BLaER1 (cell line): ENCODE measurements around the gene ABCB4.
A peak's percentile ranks its signal among the peaks of the same experiment; 100 is the strongest.

Source experiments
- H3K27ac ChIP-seq: shearing (Covaris generic); formaldehyde crosslinking; 2 replicates; pipeline ENCODE4 v1.8.1; 2022
- H3K27me3 ChIP-seq: shearing (Covaris generic); formaldehyde crosslinking; 2 replicates; pipeline ENCODE4 v1.8.1; 2022
- H3K36me3 ChIP-seq: shearing (Covaris generic); formaldehyde crosslinking; 2 replicates; pipeline ENCODE4 v1.8.1; 2022
- H3K4me1 ChIP-seq: shearing (Covaris generic); formaldehyde crosslinking; 2 replicates; pipeline ENCODE4 v1.8.1; 2022
- H3K4me2 ChIP-seq: shearing (Covaris generic); formaldehyde crosslinking; 2 replicates; pipeline ENCODE4 v1.8.1; 2022
- H3K4me3 ChIP-seq: shearing (Covaris generic); formaldehyde crosslinking; 2 replicates; pipeline ENCODE4 v1.8.1; 2022
- H3K9ac ChIP-seq: shearing (Covaris generic); formaldehyde crosslinking; 2 replicates; pipeline ENCODE4 v1.8.1; 2022
- H3K9me3 ChIP-seq: shearing (Covaris generic); formaldehyde crosslinking; 2 replicates; pipeline ENCODE4 v1.8.1; 2022
- H4K20me1 ChIP-seq: shearing (Covaris generic); formaldehyde crosslinking; 2 replicates; pipeline ENCODE4 v1.8.1; 2022
- Cebpa-rat ChIP-seq: shearing (Covaris generic); IDR thresholded peaks from 2 replicates; pipeline ENCODE4 v1.8.1; 2022

ABCB4 gene

GRCh38 chr7:87475359-87476178 is at the start of gene ABCB4:
ABCB4 (minus strand) TSS chr7:87475680; CDS start chr7:87475465, 215 bp downstream.
- Histone ChIP-seq H3K36me3 (peaks cover 11% of the 10 kb centered on the region), H3K27ac (peak within 1 kb of the TSS; percentile 94), H3K9me3 (no peaks in the 10 kb centered on the region), H3K9ac (peak within 1 kb of the TSS; percentile 89), H3K27me3 (no peaks in the 10 kb centered on the region), H3K4me2 (peak within 1 kb of the TSS; percentile 86), H3K4me3 (peak within 1 kb of the TSS; percentile 77), H3K4me1 (peaks cover 27% of the 10 kb centered on the region), H4K20me1 (no peaks in the 10 kb centered on the region)
- TF ChIP-seq Cebpa-rat, result no peak

DNA sequence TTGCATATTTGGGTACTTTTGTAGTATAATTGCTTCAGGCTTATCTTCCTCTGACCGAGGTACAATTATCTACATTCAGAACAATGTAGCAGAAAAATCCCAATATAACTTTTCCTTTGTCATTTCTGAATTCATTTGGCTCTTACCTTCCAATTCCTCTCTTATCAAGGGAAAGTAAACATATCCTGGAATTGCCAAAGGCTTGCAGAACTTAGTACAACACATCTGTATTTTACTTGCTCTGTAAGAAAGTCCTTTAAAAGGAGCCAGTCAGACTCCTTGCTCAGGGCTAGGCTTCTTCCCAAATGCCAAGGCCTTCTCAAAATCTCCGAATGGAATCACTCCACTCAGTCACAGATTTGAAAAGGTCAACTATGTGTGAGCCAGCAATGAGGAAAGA is 43.3 kb upstream of the ABCB4 start:
- Histone ChIP-seq H3K9me3 (no peaks in the 10 kb centered on the region), H4K20me1 (no peaks in the 10 kb centered on the region)
- no peak for TF ChIP-seq Cebpa-rat

DNA sequence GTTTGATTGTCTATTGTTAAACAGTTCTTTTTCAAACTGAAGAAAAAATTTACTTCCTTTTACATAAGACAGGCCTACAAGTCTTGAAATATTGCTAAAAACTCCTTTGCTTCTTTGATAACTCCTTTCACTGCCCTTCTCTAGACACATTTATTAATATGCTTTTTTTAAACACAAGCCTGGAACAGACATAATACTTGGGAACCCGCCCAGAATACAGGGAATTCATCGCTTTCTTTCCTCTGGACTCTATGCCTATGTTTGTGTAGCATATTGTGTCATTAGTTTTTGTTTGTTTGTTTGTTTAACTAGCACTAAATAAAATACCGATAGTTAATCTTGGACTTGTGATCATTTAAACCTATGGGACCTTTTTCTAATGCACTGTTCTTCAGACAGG is 42.4 kb upstream of the ABCB4 start:
- Histone ChIP-seq H4K20me1 (no peaks in the 10 kb centered on the region), H3K4me1 (no peaks in the 10 kb centered on the region), H3K36me3 (no peaks in the 10 kb centered on the region), H3K9ac (no peak overlapping the region), H3K4me2 (no peak overlapping the region), H3K27ac (no peak overlapping the region), H3K9me3 (no peaks in the 10 kb centered on the region), H3K27me3 (no peaks in the 10 kb centered on the region), H3K4me3 (no peak overlapping the region)
- no peak for TF ChIP-seq Cebpa-rat

More for the DNA sequence above, 43.3 kb upstream of the ABCB4 start:
- no peaks in the 10 kb centered on the region for H3K27me3 ChIP-seq
- no peaks in the 10 kb centered on the region for H3K36me3 ChIP-seq
- H3K27ac ChIP-seq, result no peak overlapping the region
- no peak overlapping the region for H3K4me2 ChIP-seq
- H3K9ac ChIP-seq, result no peak overlapping the region
- no peak overlapping the region for H3K4me3 ChIP-seq
- no peaks in the 10 kb centered on the region for H3K4me1 ChIP-seq

GRCh38 chr7:87517136-87517815 is 41.8 kb upstream of the ABCB4 start:
- no peak overlapping the region for H3K4me3 ChIP-seq
- H3K4me1 ChIP-seq, result no peaks in the 10 kb centered on the region
- no peaks in the 10 kb centered on the region for H3K27me3 ChIP-seq
- TF ChIP-seq Cebpa-rat, result no peak
- no peaks in the 10 kb centered on the region for H3K36me3 ChIP-seq
- H4K20me1 ChIP-seq, result no peaks in the 10 kb centered on the region
- H3K9ac ChIP-seq, result no peak overlapping the region
- H3K9me3 ChIP-seq, result no peaks in the 10 kb centered on the region
- no peak overlapping the region for H3K4me2 ChIP-seq
- H3K27ac ChIP-seq, result no peak overlapping the region

DNA sequence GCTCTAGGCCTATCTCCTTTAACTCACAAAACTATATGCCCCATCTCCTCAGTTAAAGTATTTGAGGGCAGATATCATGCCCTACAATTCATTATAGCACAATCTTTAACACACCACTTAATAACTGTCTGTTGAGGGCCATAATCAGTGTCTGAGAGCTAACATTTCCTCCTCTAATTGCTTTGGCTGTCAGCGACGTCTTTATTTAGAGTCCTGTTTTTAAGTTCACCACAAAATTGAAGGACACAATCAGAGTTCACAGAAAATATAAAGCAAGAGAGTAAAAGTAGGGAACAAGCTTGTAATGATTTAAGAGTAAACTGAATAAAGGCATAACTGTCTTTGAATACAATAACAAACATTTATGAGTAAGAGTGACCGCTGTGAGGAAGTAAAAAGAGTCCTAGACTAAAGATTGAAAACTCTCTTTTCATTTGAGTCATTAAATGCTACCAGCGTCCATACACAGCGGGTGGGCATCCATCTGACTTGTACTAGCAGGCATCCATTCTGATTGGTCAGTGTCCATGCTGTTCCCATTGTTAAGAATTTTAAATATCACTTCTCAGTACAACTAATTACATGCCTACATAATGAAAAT is 38.4 kb upstream of the ABCB4 start:
- Histone ChIP-seq H3K36me3 (no peaks in the 10 kb centered on the region), H3K9ac (no peak overlapping the region), H3K4me1 (no peaks in the 10 kb centered on the region), H3K9me3 (no peaks in the 10 kb centered on the region), H3K4me2 (no peak overlapping the region), H3K27ac (no peak overlapping the region), H3K4me3 (no peak overlapping the region), H3K27me3 (no peaks in the 10 kb centered on the region), H4K20me1 (no peaks in the 10 kb centered on the region)
- TF ChIP-seq Cebpa-rat, result no peak

GRCh38 chr7:87512906-87513305 is 37.4 kb upstream of the ABCB4 start:
- Histone ChIP-seq H3K4me1 (no peaks in the 10 kb centered on the region), H3K9me3 (no peaks in the 10 kb centered on the region), H3K27me3 (no peaks in the 10 kb centered on the region), H3K4me2 (no peak overlapping the region), H3K27ac (no peak overlapping the region), H3K36me3 (no peaks in the 10 kb centered on the region), H4K20me1 (no peaks in the 10 kb centered on the region), H3K4me3 (no peak overlapping the region), H3K9ac (no peak overlapping the region)
- TF ChIP-seq Cebpa-rat, result no peak

DNA sequence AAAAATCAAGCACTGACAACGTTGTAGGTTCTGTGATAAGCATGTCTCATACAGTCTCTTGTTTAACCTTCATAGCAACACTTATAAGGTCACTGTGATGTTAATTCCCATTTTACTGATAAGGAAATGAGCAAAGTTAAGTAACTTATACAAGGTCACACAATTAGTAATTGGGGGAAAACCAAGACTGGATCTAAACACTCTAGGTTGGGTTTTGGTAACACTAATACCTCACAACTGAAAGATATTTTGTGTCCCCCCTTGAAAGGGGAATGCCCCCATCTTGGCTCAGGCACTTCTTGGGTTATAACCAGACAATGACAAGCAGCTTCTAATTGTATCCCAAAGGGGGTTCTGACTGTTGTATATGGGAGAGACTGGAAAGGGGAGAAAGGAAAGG is 36.0 kb upstream of the ABCB4 start:
- Histone ChIP-seq H3K4me2 (no peak overlapping the region), H3K4me3 (no peak overlapping the region), H3K27me3 (no peaks in the 10 kb centered on the region), H4K20me1 (no peaks in the 10 kb centered on the region), H3K9ac (no peak overlapping the region), H3K9me3 (no peaks in the 10 kb centered on the region), H3K4me1 (no peaks in the 10 kb centered on the region), H3K36me3 (no peaks in the 10 kb centered on the region), H3K27ac (no peak overlapping the region)
- no peak for TF ChIP-seq Cebpa-rat

DNA sequence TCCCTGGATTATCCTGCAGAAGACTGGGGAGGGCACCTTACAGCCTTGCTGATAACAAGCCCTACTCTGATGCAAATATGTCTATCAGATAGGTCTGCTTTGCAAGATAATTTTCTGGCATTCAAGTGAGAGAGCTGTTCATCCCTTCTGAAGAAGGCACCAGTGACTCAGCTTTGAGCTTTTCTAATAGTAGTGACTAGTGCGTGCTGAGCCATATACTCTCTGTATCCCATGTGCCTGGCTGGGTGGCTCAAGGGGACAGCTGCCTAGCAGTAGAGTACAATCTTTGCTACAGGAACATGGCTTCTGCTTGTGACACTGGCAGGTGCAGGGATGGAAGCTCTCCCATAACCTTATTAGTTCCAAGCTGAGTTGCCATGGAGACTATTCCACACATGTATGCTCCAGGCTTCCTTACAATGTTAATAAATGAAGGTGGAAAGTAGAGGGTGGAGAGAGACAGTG is 35.0 kb upstream of the ABCB4 start:
- H3K36me3 ChIP-seq, result no peaks in the 10 kb centered on the region
- H3K4me2 ChIP-seq, result no peak overlapping the region
- no peaks in the 10 kb centered on the region for H3K27me3 ChIP-seq
- H3K4me1 ChIP-seq, result no peaks in the 10 kb centered on the region
- no peaks in the 10 kb centered on the region for H4K20me1 ChIP-seq
- no peaks in the 10 kb centered on the region for H3K9me3 ChIP-seq
- H3K9ac ChIP-seq, result no peak overlapping the region
- TF ChIP-seq Cebpa-rat, result no peak
- no peak overlapping the region for H3K27ac ChIP-seq
- no peak overlapping the region for H3K4me3 ChIP-seq

- TF ChIP-seq Cebpa-rat, result no peak
- no peak overlapping the region for H3K4me2 ChIP-seq
- H3K27ac ChIP-seq, result no peak overlapping the region
- H3K4me1 ChIP-seq, result no peaks in the 10 kb centered on the region
- H3K4me3 ChIP-seq, result no peak overlapping the region
- no peaks in the 10 kb centered on the region for H3K36me3 ChIP-seq
- H3K9me3 ChIP-seq, result no peaks in the 10 kb centered on the region
- H3K9ac ChIP-seq, result no peak overlapping the region
- no peaks in the 10 kb centered on the region for H4K20me1 ChIP-seq
- no peaks in the 10 kb centered on the region for H3K27me3 ChIP-seq
These were observed 32.0 kb upstream of the ABCB4 start for GRCh38 chr7:87507446-87507845.
